ENCODE results near the gene MITD1.
"Not testable (repeated sequence)": the region's sequence is repeated elsewhere in the genome, so short reads cannot be mapped to it uniquely, and the experiment has no call there.

Gene MITD1

GRCh38 chr2:99154643-99155536, 26.0 kb downstream of the MITD1 start, which contains the start of the genes LIPT1 and TSGA10:
Gene LIPT1 (plus strand): TSS chr2:99154967. CDS start chr2:99161958, 6,991 bp downstream.
Gene TSGA10 (minus strand): TSS chr2:99154942. CDS start chr2:99109439, 45,503 bp downstream.
- DNase-seq, result peak; percentile 86

DNA sequence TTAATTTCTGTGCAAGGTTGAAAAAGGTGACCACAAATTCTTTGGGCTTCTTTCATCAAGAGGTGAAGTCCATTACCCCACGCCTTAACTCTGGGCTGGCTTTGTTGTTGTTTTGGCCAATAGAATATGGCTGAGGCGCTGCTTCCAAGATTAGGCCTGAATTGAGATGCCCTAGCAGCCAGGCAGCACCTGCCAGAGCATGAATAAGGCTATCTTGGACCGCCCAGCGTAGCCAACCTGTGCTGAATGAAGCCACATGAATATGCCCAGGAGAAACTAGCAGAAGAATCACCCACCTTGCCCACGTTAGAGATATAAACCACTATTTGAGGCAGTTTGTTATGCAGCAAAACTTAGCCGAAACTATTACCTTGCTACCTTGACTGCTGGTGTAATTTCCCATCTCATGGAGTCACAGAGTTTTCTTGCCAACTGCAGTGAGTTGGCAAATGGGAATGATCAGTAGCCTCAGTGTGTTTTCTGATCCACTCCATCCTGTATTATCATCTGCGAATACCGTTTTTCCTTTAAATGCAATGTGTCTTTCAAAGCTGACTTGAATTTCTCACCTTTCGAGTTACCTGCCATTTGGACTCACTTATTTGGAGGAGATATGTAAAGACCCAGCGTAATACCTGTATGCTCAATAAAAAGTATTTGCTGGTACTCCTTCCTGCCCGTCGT, 26.8 kb downstream of the MITD1 start:
- no peak for DNase-seq

GRCh38 chr2:99152199-99152895, 28.5 kb downstream of the MITD1 start:
- no peak for DNase-seq

DNA sequence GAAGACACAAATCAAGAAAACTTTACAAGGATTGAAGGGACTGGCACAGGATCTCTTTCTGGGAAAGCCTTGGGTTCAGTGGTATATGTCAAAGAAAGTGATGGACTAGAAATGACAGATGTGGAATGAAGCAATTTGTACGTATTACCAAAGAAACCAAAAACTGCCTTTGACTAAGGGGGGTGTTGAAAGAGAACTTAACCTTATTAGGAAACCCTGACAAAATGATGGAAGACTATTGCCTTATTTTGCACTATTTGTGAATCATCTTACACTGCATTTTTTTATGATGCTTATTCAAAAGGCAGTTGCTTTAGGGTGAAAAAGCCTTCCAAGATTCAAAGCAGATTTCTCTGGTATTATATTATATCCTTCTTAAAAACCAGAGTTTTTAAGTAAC, 30.2 kb downstream of the MITD1 start:
- no peak for DNase-seq

DNA sequence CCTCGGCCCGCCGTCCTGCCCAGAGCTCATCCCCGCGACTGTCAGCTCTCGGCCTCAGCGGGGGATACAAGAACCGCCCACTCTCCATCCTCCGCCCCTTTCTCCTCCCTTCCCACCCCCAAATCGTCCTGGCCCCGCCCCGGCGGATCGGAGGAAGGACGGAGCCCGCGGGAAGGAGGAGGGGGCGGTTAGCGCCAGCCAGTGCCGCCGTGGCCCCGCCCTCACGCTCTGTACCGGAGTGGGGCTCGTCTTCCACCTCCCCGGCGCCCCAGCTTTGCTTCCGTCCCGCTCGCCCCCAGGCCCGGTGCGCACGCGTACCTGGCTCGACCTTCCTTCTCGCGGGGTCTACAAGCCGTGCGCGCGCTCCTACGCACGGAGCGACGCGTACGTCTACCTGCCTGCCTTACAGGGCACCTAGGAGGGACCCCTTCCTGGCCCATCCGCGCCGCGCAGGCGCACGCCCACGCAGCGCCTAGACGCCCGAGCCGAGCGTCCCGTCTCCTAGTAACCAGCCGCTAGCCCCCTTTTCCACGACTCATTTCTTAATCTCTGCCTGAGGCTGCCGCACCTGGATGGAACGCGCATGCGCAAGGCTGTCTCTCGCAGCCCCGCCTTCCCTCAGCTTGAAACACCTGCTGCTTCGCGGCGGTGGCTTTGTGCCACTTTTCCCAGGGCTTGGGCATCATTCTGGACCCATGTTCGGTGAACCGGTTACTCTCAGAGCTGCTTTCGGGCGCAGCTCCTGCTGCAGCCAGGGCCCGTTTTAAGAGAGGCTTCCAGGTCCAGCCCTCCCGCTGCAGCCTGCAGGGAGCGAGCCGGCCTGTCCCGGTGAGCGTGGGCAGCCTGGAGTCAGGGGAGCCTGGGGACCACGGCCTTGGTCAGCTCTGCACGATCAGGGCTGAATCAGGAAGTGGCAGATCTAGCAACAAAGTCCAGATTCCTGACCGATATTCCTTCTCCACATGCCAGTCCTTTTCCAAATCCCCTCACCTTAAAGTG, 39.4 kb downstream of the MITD1 start, which contains the start of gene C2orf15:
TSS of gene C2orf15 (plus strand) at position 598 of the 999 bp plus-strand sequence. CDS start 8,852 bp downstream, outside the sequence.
- DNase-seq, result peak; percentile 95

DNA sequence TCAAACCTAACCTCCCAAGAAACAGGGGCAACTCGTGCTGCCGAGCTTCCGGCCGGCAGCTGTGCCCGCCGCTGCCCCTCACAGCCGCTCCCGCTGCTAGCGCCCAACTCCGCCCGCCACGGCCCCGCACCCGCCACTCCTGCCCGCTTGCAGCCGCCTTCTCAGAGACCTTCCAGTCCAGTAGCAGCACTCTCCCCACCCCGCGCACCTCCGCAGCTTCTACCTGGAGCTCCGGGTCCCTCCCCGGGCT, 40.1 kb downstream of the MITD1 start:
- no peak for DNase-seq

DNA sequence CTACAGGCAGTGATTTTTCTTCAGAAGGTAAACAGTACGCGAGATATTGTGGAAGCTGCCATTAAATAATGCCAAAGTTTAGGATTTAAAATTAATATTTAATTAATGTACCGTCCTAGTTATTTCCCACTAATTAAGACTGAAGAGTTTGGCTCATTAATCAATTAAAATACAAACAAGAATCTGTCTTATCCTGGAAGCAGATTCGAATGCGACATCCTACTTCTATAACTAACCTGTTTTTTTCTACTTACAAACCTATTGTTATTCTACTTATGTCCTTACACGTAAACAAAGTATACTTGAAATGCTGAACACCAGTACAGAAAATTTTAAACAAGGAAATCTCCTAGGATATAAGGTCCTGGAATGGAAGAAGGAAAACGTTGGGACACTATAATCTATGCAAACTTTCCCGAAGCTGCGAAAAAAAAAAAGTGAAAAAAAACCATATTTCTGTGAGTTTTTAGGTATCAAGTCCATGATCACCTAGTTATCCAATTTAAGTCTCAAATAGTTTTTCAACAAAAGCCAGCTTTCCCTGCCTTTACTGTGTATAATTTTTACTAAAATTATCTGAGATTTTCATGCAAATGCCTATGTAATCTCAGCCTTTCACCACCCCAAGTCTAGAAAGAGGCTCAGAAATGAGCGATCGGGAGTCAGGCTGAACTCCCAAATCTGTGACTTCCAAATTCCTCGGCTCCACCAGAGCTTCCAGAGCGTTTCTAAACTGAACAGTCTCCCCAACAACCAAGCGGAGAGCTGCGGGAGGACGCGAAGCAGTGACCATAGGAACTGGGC, 40.6 kb downstream of the MITD1 start:
- no peak for DNase-seq

GRCh38 chr2:99139003-99139402, 41.9 kb downstream of the MITD1 start:
- DNase-seq, result no peak

DNA sequence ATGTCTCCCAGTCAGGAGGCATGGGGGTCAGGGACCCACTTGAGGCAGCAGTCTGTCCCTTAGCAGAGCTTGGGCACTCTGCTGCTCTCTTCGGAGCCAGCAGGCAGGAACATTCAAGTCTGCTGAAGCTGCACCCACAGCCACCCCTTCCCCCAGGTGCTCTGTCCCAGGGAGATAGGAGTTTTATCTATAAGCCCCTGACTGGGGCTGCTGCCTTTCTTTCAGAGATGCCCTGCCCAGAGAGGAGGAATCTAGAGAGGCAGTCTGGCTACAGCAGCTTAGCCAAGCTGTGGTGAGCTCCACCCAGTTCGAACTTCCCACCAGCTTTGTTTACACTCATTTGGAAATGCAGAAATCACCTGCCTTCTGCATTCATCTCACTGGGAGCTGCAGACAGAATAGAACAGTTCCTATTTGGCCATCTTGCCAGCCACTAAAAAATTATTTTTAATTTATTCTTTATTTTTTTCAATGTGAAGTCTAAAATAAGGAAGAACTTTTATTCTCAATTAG, 45.8 kb downstream of the MITD1 start:
- not testable (repeated sequence) for DNase-seq

GRCh38 chr2:99127981-99128380, 52.9 kb downstream of the MITD1 start:
- no peak for DNase-seq

Measured in activated gamma-delta T cell (primary cell).